ENCODE measurements around the gene MEGF10. TPM values are rescaled to one million over a fixed set of nuclear protein-coding genes. Genes with fewer than 3 reads are reported as not detected.

MEGF10 gene
- total RNA-seq, 2 experiments from 2014 or later, result not detected

- Histone ChIP-seq H3K36me3 (ENCODE audit: insufficient read depth, low read length) (no peaks in the 10 kb centered on the region), H2AFZ (ENCODE audit: low read length) (no peak overlapping the region), H3K27ac (ENCODE audit: low read depth, low read length, poor library complexity, severe bottlenecking) (no peak overlapping the region), H3K4me2 (ENCODE audit: low read length) (no peak overlapping the region), H3K4me1 (ENCODE audit: insufficient read depth, low read length, poor library complexity, severe bottlenecking) (no peaks in the 10 kb centered on the region), H3K9me3 (ENCODE audit: low read length) (no peaks in the 10 kb centered on the region), H4K20me1 (ENCODE audit: insufficient read depth, low read length) (no peaks in the 10 kb centered on the region), H3K79me2 (ENCODE audit: insufficient read depth, low read depth, low read length) (no peaks in the 10 kb centered on the region), H3K4me3 (ENCODE audit: low read depth, low read length, poor library complexity, severe bottlenecking) (no peak overlapping the region), H3K9me2 (ENCODE audit: insufficient read depth, low read length) (no peaks in the 10 kb centered on the region)
- CTCF ChIA-PET (ENCODE audit: unreplicated experiment), result no interaction called here
- BruUV-seq (replicated peaks), result no TSS peak
- intact Hi-C loops (cut with micrococcal nuclease; ENCODE audit: unreplicated experiment), result loop anchor here (5.0 to 10.0 kb wide), 3 partner anchors 183 to 974 kb away; no protein-coding TSS in a partner anchor
- POLR2A ChIA-PET, result no interaction called here
- DNase-seq (ENCODE audit: low spot score), result no peak
- TF ChIP-seq CTCF (conservative IDR thresholded peaks at IDR 0.05; ENCODE audit: low read length), result no peak
- no peak for TF ChIP-seq EZH2phosphoT487 (IDR thresholded peaks at IDR 0.05; ENCODE audit: borderline replicate concordance, low read depth, low read length)
Measured at GRCh38 chr5:127311349-127311748, 20.8 kb downstream of the MEGF10 start.

- no peak for DNase-seq (ENCODE audit: low spot score)
- no peak overlapping the region for H3K4me2 ChIP-seq (ENCODE audit: low read length)
- no peak overlapping the region for H2AFZ ChIP-seq (ENCODE audit: low read length)
- H3K9me3 ChIP-seq (ENCODE audit: low read length), result no peaks in the 10 kb centered on the region
- H3K79me2 ChIP-seq (ENCODE audit: insufficient read depth, low read depth, low read length), result no peaks in the 10 kb centered on the region
- no peaks in the 10 kb centered on the region for H3K36me3 ChIP-seq (ENCODE audit: insufficient read depth, low read length)
- no peaks in the 10 kb centered on the region for H3K9me2 ChIP-seq (ENCODE audit: insufficient read depth, low read length)
- no peak overlapping the region for H3K4me3 ChIP-seq (ENCODE audit: low read depth, low read length, poor library complexity, severe bottlenecking)
- intact Hi-C loops (cut with micrococcal nuclease; ENCODE audit: unreplicated experiment), result loop anchor here (5.0 to 10.0 kb wide), 3 partner anchors 183 to 975 kb away; no protein-coding TSS in a partner anchor
- BruUV-seq (replicated peaks), result no TSS peak
- H4K20me1 ChIP-seq (ENCODE audit: insufficient read depth, low read length), result no peaks in the 10 kb centered on the region
- TF ChIP-seq CTCF (conservative IDR thresholded peaks at IDR 0.05; ENCODE audit: low read length), result no peak
- TF ChIP-seq EZH2phosphoT487 (IDR thresholded peaks at IDR 0.05; ENCODE audit: borderline replicate concordance, low read depth, low read length), result no peak
- H3K27ac ChIP-seq (ENCODE audit: low read depth, low read length, poor library complexity, severe bottlenecking), result no peak overlapping the region
- H3K4me1 ChIP-seq (ENCODE audit: insufficient read depth, low read length, poor library complexity, severe bottlenecking), result no peaks in the 10 kb centered on the region
- CTCF ChIA-PET (ENCODE audit: unreplicated experiment), result no interaction called here
- POLR2A ChIA-PET, result no interaction called here
Measured at GRCh38 chr5:127311781-127312525, 21.4 kb downstream of the MEGF10 start.

GRCh38 chr5:127313379-127313778 is 22.8 kb downstream of the MEGF10 start:
- ChIA-PET POLR2A (no interaction called here), CTCF (ENCODE audit: unreplicated experiment) (no interaction called here)
- Histone ChIP-seq H3K9me2 (ENCODE audit: insufficient read depth, low read length) (no peaks in the 10 kb centered on the region), H3K4me2 (ENCODE audit: low read length) (peak overlapping the region; percentile 14; the same call in 1 of the 2 replicates), H3K9me3 (ENCODE audit: low read length) (no peaks in the 10 kb centered on the region), H3K36me3 (ENCODE audit: insufficient read depth, low read length) (no peaks in the 10 kb centered on the region), H3K27ac (ENCODE audit: low read depth, low read length, poor library complexity, severe bottlenecking) (no peak overlapping the region), H2AFZ (ENCODE audit: low read length) (no peak overlapping the region), H3K4me1 (ENCODE audit: insufficient read depth, low read length, poor library complexity, severe bottlenecking) (no peaks in the 10 kb centered on the region), H4K20me1 (ENCODE audit: insufficient read depth, low read length) (no peaks in the 10 kb centered on the region), H3K79me2 (ENCODE audit: insufficient read depth, low read depth, low read length) (no peaks in the 10 kb centered on the region), H3K4me3 (ENCODE audit: low read depth, low read length, poor library complexity, severe bottlenecking) (no peak overlapping the region)
- intact Hi-C loops (cut with micrococcal nuclease; ENCODE audit: unreplicated experiment), result loop anchor here (1.0 to 10.0 kb wide), 4 partner anchors 181 to 976 kb away; no protein-coding TSS in a partner anchor
- BruUV-seq (replicated peaks), result no TSS peak
- no peak for TF ChIP-seq EZH2phosphoT487 (IDR thresholded peaks at IDR 0.05; ENCODE audit: borderline replicate concordance, low read depth, low read length)
- TF ChIP-seq CTCF (conservative IDR thresholded peaks at IDR 0.05; ENCODE audit: low read length), result no peak
- DNase-seq (ENCODE audit: low spot score), result no peak

All from OCI-LY7 (cell line).